ENCODE data around the gene LACC1. TPM values are rescaled to one million over a fixed set of nuclear protein-coding genes. Genes with fewer than 3 reads are reported as not detected.

LACC1 gene
- total RNA-seq, 1 donor from 2014 or later = 3.5 TPM

- DNase-seq (ENCODE audit: low read depth) = no peak
- no peak for TF ChIP-seq CTCF (conservative IDR thresholded peaks at IDR 0.05; ENCODE audit: low read depth, low read length)
- H3K4me3 ChIP-seq (ENCODE audit: low read depth, low read length) = no peak overlapping the region
These were observed 41.4 kb downstream of the LACC1 start for GRCh38 chr13:43920965-43921674.

DNA sequence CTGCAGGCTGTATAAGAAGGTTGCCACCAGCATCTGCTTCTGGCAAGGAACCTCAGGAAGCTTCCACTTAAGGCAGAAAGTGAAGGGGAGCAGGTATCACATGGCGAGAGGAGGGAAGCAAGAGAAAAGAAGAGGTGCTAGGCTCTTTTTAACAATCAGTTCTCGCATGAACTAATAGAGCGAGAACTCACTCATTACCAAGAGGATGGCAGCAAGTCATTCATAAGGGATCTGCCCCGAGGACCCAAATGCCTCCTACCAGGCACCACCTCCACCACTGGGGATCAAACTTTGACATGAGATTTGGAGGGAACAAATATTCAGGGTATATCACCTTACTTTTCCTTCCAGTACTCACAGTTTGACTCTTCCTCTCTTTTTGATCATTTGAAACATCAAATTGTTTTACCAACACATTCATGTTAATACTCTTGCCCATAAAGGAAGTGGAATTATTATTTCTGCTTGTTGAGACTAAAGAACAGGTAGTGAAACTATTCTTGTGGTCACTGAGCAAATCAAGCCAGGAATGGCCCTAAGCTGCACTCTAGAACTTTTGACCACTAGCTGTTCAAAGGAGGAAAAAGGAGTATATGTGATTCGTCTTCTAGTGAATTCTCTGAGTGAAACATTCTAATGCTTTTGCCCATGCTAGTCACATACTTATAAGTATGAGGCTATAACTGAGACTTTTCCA is 45.0 kb downstream of the LACC1 start:
- H3K4me3 ChIP-seq (ENCODE audit: low read depth, low read length) = no peak overlapping the region
- no peak for TF ChIP-seq CTCF (conservative IDR thresholded peaks at IDR 0.05; ENCODE audit: low read depth, low read length)
- DNase-seq (ENCODE audit: low read depth) = no peak

DNA sequence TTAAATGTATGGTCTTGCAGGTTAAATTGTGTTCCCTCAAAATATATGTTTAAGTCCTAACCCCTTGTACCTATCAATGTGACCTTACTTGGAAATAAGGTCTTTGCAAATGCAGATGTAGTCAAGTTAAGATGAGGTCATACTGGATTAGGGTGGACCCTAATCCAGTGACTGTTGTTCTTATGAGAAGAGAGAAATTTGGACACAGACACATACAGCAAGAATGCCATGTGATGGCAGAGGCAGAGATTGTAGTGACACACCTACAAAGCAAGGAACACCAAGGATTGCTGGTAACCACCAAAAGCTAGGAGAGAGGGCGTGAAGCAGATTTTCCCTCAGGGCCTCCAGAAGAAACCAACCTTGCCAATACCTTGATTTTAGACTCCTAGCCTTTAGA is 50.2 kb downstream of the LACC1 start:
- no peak overlapping the region for H3K4me3 ChIP-seq (ENCODE audit: low read depth, low read length)
- DNase-seq (ENCODE audit: low read depth) = no peak
- TF ChIP-seq CTCF (conservative IDR thresholded peaks at IDR 0.05; ENCODE audit: low read depth, low read length) = no peak

GRCh38 chr13:43933378-43933777 is 53.7 kb downstream of the LACC1 start:
- no peak for DNase-seq (ENCODE audit: low read depth)
- TF ChIP-seq CTCF (conservative IDR thresholded peaks at IDR 0.05; ENCODE audit: low read depth, low read length) = no peak
- H3K4me3 ChIP-seq (ENCODE audit: low read depth, low read length) = no peak overlapping the region

DNA sequence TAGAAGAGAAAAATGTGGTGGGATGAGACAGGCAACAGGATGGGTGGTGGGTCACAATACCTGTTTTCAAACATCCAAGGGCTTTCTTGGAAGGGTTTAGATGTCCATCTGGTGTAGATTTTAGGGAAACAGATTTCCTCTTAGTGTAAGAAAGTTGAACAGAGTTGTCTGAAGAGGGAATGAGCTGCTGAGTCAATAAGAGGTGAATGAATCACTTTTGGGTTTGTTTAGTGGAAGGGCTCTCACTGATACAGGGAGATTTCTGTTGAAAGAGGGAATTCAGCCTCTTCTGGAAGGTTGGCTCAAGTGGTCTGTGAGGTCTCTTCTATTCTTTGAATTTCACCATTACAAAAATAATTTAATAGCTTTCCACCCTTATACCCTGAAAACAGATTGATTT is 54.6 kb downstream of the LACC1 start:
- no peak for DNase-seq (ENCODE audit: low read depth)
- no peak for TF ChIP-seq CTCF (conservative IDR thresholded peaks at IDR 0.05; ENCODE audit: low read depth, low read length)
- no peak overlapping the region for H3K4me3 ChIP-seq (ENCODE audit: low read depth, low read length)

- no peak for TF ChIP-seq CTCF (conservative IDR thresholded peaks at IDR 0.05; ENCODE audit: low read depth, low read length)
- H3K4me3 ChIP-seq (ENCODE audit: low read depth, low read length) = no peak overlapping the region
- DNase-seq (ENCODE audit: low read depth) = no peak
These were observed 56.2 kb downstream of the LACC1 start for GRCh38 chr13:43935878-43936277.

DNA sequence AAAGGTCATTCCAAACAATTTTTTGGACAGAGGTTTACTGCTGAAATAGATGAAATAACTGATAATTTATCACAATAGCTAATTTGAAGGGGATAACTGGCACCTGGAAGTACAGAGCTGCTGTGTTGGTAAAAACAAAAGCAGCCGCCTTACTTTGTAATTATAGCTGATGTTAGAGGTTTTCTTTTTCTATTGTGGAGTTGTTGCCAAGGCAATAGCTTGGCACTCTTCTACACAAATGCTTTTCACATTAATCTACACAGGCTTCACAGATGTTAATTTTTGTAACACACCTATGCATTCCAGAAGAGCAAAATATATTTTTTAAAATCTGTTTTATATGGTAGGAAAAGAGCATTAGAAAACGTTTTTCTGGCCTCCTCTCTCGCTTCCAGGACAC is 56.9 kb downstream of the LACC1 start:
- DNase-seq (ENCODE audit: low read depth) = no peak
- TF ChIP-seq CTCF (conservative IDR thresholded peaks at IDR 0.05; ENCODE audit: low read depth, low read length) = no peak
- H3K4me3 ChIP-seq (ENCODE audit: low read depth, low read length) = no peak overlapping the region
